GM18502 (cell line): Measurements from ENCODE around the gene SAXO1.

Source experiments
- ATAC-seq: cut with Tn5 transposase; IDR thresholded peaks from one replicate; pipeline ENCODE4 v1.9.1; 2021; ENCODE audit warnings: mild to moderate bottlenecking; ENCODE audit not compliant: unreplicated experiment, poor library complexity

The SAXO1 gene

DNA sequence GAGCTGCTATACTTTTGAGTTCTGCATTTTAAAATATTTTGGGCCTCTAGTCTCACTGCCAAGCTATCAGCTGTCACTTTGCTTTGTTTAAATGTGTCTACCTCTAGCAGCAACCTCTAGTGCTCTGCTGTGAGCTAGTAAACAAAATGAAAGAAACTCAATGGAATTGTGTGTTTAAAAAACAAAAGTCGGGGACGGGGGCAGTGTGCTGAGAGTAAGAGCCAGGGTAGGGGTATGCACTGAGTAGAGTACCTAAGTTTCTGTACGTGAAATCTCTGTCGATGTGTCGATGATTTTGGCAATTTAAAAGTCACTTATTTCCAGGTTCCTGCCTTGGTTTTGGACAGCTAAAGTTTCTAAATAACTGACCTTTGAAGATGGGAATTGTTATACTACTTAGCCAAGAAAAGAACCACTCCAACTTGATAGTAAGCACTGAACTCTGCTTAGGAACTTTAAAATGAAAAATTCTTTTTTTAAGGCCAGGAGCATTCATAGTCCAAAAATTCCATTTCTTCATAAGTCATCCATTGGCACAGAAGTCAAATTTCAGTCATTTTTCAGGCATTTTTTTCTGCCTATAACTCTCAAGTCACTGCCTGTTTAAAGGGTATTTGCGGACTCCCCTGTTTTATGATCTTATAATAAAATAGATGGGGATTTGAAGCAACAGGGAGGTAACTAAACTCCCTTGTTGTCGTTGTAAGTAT lies 111.5 kb downstream of the SAXO1 start:
- no peak for ATAC-seq

DNA sequence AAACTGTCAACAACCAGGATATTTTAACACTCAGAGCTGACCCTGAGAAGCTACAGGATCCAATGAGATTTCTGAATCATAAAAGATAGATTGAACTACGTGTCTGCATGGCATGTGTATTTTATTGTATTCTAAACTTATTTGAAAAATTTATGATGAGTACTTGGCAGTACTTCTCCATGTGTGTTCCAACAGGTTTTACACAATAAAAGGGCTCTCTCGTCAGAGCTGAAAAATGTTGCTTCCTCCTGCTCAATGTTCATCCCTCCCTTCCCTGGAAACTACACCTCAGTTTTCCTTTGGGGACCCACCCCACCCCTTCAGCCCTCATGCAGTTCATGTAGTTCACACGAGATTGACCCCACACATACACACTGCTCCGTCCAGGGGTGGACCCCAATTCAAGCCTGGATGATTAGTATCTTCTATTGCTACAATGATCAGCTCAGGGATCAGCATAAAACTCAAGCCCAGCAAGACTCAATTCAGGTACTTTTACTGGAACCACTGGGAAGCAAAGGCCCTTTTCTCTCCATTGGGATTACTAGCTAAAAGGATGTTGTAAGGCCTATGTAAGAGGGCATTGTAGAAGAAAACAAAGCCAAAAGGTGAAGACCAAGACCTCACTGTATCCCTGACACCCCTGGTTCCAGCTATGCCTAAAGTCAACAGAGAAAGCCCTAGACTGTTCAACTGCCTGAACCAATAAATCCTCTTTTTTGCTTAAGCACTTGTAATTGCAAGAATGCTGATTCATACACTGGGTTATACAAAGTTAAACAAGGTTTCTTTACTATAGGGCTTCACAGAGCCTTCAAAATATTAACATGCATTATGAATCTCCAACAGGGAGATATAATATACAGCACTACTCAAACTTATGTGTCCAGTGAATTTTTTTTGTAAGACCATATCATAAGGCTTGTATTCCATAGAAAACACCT lies 112.6 kb downstream of the SAXO1 start:
- no peak for ATAC-seq

DNA sequence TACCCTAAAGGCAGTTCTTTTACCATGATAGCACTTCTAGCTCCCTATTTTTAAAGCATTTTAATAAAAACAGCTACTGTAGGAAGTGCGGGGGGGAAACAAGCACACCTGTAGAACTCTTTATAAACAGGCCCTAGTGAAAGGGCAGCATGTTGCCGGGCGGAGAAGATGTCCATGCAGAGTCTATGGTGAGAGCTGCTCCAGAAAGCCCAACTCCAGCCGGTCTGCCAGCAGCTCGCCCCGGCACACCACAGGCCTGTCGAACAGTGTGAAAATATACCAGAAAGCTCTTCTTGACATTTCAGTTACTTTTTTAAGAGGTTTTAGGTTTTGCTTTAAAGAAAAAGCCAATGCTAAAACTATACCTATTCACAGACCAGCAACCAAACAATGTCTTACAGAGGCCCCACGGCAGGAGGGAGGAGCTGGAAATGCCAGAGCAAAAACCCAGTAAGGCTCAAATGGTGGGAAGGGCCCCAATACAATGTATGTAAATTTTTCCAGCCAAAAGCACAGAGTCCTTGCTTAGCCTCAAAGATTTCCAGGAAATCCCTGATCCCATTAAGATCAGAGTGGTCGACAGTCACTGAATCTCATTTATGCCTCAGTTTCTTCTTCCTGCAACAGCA lies 121.2 kb downstream of the SAXO1 start:
- no peak for ATAC-seq

DNA sequence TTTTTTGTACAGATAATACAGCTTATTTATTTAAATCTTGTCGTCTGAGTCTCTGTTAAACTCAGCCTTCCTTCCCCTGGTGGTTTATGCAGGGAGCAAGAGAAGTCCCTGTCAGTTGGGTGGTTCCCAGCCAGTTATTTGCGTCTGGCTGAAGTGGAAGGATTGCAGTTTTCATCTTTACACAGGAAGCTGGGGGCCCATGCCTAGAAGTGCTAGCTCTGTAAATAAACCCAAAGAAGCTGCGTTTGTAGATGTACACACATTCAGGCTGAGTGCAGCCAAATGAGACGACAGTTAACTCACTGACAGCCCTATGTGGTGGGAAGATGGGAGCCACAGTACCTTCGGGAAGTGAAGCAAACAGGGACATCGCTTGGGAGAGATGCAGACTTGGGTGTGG lies 122.1 kb downstream of the SAXO1 start:
- no peak for ATAC-seq

DNA sequence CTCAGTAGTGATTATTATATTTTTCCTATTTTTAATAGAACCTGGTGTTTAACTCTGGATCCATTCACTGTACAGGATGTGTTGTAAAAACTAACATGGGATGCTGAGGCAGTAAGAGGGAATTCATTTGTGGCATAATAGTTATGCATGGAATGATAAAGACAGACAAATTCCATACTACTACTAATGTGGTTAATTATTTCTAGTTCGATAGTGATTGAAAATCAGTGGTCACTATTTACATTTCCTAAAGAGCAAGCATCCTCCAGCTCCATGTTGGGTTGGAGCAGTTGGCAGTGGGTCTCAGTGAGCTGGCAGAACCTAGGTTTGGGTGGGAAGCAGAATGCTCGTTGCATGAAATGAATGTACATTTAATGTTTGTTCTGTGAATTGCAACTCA lies 122.6 kb downstream of the SAXO1 start:
- no peak for ATAC-seq

DNA sequence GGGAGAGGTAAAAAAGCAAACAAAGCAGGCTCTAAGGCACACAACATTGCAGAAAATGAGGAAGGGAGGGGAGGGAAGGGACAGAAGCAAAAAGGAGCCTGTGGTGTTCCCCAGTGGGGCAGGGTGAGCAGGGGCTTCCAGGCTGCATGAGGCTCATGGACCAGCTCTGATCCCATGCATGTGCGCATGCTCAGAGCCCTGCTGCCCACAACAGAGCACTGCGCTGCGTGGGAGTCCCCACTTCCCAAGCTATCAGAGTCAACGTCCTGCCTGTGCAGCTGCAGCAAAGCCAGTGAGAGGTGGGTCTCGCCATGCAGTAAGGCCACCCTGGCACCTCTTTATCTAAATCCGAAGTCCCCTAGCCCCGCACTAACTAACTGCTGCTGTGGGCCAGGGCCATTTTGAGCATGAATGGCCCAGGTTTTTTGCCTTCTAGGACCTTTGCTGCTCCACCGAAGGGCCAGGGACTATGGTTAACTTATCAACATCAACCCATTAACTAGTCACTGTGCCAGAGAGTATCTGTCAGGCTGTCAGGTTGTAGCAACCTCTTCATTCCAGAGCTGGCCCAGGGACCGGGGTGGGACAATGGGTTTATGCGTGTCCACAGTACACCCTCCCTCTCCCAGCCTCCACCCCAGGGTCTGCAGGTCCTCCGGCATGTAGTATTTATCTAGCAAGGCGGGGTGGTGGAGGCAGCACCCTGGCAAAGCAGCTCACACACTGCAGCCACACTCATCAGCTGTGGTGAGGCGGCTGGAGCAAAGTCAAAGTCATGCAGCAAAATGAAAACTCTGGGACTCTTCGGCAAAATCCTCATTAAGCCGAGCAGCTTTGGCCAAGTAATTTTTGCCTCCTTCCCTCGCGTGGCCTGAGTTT lies 123.6 kb downstream of the SAXO1 start:
- no peak for ATAC-seq

DNA sequence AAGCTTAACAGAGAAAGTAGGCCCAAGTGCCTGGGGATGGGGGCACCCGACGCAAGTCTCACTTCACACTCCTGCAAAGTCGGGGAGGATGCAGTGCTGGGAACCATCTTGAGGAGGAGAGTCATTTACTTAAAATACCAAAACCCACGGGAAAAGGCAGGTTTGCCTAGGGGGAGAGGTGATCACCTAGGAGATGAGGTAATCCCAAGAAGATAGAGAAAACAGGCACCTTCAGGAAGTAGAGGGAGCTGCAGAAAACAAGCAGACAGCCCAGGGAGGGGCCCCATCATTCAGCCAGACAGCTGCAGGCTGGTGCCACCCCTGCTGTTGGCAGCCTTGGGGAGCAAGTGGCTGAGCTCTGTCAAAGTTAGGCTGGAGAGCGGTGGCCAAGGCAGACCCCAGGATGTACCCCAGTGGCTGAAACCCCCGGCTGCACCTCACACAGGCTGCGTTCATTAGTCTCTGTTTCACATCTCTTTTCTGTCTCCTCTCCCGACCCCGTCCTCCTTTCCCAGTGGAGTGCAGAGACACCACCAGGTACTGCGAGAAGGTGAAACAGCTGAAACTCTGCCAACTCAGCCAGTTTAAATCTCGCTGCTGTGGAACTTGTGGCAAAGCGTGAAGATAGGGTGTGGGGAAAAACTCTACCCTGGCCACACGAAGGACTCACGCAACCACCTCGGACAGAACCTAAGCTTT lies 124.9 kb downstream of the SAXO1 start:
- ATAC-seq = no peak

DNA sequence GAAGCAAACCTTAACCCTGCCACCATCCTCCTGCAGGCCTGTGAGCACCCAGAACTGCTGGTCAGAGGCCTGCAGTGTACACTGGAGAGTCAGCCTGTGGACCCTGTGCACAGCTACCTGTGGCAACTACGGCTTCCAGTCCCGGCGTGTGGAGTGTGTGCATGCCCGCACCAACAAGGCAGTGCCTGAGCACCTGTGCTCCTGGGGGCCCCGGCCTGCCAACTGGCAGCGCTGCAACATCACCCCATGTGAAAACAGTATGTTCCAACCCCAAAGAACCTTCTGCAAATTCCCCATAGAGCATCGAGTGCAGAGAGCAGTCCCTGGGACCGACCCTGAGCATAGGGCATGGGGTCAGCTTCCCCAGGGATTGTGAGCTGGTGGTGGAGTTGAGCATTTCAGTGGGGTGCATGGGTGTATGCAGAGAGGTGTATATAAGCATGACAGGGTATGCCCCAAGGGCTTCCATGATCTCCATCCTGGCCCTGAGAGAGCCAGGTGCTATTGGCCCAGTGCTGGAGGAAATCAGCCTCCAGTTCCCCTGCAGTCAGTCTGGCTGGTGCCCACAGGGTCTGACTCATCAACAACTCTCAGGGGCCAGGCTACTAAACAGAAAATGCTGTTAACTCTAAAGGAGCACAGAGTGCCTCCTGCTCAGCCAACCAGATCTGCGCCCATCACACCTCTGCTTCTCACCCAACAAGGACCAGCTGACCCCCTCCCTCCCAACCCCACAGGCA lies 126.2 kb downstream of the SAXO1 start:
- peak; percentile 49 for ATAC-seq

DNA sequence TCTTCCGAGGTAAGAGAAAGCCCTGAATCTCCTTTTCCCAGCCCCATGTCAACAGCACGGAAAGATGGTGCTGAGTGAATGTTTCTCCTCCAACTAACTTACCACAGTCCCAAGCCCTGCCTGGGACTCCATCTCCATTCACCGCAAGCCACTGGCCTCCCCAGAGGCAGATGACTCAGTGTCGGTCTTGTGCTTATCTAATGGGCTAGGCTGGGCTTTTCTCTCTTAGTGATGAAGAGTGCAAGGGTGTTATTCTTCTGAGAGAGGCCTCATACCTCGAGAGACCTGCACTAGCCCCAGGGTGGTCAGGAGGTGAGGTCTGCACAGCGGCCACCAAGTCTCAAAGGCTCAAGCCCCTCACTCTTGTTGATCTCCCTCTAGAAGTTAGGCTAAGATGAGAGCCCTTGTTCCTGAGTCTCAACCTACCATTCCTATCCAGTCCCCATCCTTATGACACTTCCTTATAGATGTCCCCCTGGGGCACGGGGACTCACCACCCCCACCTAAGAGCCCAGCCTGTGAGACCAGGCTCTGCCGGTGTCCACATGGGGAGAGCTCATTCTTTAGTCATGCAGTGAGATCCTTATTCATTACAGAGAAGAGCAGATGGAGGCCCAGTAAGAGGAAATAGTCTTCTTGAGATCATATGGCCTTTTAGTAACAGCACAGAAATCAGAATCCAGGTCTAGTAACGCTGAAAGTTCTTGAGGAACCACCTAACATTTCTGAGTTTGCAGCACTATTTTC lies 127.0 kb downstream of the SAXO1 start:
- ATAC-seq = no peak

DNA sequence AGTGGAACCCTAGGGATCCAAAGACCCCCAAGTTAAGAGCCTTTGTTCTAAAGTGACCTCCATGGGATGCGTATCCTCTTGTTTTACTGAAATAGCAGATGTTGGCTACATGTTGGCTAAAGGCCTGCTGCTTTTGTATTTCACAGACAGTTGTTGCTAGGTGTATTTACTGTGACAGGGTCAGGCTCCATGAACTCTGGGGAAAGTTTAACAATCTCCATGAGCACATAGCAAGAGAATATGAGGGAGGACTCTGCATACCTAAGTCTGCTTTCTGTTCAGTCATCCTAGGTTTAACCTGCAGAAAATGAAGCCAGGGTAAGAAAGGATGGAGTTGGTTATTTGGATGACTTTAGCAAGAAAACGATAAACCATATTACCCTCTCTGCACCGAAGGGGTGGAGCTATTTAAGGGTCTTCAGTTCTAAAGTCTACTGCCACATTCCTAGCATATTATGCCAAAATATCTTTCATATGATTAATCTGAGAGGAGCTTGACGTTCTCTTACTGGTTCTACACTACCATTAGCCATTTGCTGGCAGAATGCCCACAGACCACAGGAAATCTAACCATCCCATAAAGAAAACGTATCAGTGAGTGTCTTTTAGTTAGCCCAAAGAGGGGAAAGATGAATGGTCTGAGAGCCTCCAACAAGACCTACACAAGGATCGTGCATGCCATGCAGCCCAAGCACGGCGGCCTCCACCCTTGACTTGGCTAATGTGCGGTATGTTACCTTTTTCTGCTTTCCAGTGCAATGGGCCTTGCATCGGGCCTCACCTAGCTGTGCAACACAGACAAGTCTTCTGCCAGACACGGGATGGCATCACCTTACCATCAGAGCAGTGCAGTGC lies 127.8 kb downstream of the SAXO1 start:
- no peak for ATAC-seq

DNA sequence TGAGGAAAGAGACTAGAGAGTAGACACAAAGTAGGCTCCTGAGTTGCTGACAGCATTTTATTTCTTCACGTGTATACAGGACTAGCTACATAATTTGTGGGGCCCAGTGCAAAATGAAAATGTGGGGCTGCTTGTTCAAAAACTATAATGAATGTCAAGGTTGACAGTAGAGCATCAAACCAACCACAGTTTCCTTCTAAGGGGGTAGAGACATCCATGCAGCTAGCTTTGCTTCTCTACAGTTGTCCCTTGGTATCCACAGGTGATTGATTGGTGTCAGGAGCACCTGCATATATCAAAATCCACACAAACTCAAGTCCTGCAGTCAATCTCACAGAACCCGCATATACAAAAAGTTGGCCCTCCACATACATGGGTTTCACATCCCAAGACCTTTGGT lies 129.6 kb downstream of the SAXO1 start:
- no peak for ATAC-seq

DNA sequence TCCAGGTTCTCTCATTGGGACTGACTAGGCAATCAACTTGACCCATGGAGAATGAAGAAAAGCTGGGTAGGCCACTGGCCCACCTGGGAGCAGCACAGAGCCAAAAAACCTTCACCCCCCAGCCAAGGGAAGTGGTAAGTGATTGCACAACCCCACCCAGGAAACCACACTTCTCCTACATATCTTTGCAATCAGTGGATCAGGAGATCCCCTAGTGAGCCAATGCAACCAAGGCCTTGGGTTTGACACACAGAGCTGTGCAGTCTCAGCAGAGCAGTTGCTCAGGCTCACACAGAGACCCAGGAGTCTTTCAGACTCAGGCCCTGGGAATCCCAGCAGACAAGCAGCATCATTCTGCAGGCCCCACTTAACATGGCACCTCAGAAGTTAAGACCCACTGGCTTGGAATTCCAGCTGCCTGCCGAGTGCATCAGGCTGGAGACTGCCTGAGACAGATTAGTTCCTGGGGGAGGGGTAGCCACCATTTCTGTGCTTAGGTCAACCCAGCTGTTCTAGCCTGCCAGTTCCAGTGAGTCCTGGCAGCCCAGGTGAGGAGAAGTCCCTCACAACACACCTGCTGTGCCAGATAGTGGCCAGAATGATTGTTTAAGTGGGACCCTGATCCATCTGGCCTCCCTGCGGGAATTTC lies 136.4 kb downstream of the SAXO1 start:
- ATAC-seq = peak; percentile 64

DNA sequence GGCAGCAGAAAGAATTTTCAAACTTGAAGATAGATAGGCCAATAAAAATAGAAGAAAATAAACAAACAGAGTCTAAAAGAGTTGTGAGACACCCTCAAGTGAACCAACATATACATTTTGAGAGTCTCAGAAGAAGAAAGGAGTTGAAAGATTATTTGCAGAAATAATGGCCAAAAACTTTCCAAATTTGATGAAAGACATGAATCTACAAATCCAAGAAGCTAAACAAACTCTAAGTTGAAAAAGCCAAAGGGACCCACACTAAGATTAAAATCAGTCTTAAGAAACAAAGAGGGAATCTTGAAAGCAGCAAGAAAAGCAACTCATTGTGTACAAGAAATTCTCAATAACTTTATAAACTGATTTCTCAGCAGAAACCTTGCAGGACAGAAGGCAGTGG lies 137.0 kb downstream of the SAXO1 start:
- ATAC-seq = no peak

DNA sequence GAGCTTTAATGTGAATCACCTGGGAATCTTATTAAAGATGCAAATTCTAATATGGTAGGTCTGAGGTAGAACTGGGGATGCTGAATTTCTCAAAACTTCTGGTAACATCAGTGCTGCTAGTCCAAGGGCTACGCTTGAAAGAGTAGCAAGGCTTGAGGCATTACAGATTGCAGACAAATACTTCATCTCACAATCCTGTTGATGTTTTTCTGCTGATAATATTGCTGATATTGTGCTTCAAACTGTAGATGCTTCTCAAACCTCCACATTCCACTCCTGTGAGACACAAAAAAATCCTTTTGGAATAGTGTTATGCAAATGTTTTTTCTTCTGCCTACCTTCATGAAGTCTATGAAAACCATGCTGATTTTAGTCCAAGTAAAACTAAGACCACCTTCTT lies 139.5 kb downstream of the SAXO1 start:
- ATAC-seq = no peak

DNA sequence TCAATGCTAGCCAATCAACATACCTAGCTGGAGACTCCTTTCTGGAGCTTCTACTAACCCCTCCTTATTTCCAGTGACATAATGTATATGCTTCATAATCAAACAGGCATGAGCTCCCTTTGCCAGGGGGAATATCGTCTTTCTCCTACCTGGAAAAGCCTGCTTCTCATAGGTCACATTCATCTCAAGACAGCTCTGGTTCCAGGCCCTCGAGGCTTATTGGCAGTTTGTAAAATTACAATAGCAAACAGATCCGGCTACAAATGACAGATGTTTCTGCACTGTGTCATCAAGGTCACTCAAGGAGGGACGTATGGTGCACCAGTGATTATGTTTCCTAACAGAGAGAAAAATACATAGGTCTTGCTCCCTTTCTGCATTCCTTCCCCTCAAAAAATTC lies 140.0 kb downstream of the SAXO1 start:
- no peak for ATAC-seq

DNA sequence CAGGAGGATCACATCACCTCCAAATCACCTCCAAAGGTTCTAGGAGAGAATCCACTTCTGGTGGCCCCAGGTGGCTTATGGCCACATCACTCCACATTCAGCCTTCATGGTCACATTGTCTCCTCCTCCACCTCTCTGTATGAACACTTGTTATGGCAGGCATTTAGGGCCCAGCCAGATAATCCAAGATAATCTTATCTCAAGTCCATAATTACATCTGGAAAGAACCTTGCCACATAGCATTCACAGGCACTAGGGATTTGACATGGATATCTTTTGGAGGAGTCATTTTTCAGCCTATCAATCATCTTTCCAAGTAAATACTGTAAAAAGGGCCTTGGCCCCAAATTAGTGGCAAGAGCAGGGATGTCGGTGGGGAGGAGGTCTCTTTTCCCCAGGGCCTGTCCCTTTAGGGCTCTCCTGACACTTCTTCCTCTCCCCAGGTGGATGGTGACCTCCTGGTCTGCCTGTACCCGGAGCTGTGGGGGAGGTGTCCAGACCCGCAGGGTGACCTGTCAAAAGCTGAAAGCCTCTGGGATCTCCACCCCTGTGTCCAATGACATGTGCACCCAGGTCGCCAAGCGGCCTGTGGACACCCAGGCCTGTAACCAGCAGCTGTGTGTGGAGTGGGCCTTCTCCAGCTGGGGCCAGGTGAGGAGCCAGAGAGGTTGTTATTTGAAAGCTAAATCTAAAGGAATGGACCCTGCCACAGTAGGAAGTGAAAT lies 140.9 kb downstream of the SAXO1 start:
- no peak for ATAC-seq
